DMS53 (cell line): ENCODE data around the gene MAB21L3.
A peak's percentile ranks its signal among the peaks of the same experiment; 100 is the strongest.
"Not testable (repeated sequence)": the region's sequence is repeated elsewhere in the genome, so short reads cannot be mapped to it uniquely, and the experiment has no call there.

Experiments
- DNase-seq: peaks from one replicate; lab custom pipeline; 2025; lab: John Stamatoyannopoulos, UW

MAB21L3 gene

DNA sequence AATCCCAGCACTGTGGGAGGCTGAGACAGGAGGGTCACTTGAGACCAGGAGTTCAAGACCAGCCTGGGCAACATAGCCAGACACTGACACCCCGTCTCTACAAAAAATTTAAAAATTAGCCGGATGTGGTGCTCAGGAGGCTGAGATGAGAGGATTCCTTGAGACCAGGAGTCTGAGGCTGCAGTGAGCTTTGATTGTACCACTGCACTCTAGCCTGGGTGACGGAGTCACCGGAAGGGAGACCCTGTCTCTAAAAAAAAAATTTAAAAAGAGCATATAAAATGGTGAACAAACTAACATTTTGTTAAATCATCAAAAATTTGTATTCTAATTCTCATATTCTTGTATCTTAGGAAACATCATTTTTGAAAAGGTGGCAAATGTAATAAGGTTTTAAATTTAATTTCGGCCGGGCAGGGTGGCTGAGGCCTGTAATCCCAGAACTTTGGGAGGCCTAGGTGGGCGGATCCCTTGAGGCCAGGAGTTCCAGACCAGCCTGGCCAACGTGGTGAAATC, 27.1 kb downstream of the MAB21L3 start:
- no peak for DNase-seq

GRCh38 chr1:116139592-116140134, 28.5 kb downstream of the MAB21L3 start:
- no peak for DNase-seq

- no peak for DNase-seq
These were observed 33.0 kb downstream of the MAB21L3 start for GRCh38 chr1:116144151-116144550.

GRCh38 chr1:116146447-116147113, 35.4 kb downstream of the MAB21L3 start:
- not testable (repeated sequence) for DNase-seq

DNA sequence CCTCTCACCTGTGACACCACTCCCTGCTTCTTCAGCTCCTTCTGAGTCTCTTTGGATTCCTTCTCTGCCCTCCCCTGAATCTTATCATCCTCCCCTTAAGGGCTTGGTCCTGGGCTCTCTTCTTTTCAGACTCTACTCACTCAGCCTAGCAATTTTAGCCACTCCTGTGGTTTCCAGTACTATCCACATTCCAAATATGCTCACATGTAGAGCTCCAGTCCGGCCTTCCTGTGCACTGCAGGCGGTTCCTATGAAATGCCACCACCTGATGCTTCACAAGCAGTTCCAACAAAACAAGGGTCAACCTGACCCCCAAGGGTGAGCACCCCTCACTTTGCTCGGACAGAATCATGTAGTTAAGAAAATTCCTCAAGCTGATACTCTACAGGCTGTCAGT, 35.9 kb downstream of the MAB21L3 start:
- DNase-seq: no peak

DNA sequence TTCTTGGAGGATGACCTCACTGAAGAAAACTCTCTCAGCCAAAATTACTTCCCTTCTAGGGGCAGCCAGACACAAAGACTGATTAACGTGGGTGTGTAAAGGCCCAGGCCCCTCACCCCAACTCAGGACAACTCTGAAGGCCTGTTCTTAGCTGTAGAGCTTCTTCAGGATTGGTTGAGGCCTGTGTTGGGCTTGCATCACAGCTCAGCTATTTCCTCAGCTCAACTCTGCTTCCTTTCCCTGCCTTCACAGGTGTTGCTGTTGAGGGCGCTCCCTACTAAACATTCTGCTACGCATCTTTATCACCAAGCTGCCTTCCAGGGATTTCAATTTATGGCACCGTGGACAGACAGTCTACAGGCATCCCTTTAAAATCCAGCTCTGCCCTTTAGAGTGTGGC, 36.8 kb downstream of the MAB21L3 start:
- DNase-seq: no peak

DNA sequence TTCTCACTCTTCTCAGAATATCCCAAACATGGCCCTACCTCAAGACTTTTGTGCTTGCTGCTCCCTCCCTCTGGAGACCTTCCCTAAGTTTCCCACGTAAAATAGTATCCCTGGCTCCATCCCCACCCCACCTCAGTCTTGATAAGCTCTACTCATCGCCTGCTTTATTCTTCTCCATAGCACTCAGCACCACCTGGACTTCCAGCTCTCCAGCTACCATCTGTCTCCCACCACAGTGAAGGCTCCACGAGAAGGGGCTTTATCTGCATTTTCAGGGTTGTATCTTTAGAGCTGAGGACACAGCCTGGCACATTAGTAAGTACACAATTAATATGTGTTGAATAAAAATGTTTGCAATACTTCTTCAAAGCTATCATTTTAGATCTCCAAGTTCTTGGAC, 37.8 kb downstream of the MAB21L3 start:
- no peak for DNase-seq

DNA sequence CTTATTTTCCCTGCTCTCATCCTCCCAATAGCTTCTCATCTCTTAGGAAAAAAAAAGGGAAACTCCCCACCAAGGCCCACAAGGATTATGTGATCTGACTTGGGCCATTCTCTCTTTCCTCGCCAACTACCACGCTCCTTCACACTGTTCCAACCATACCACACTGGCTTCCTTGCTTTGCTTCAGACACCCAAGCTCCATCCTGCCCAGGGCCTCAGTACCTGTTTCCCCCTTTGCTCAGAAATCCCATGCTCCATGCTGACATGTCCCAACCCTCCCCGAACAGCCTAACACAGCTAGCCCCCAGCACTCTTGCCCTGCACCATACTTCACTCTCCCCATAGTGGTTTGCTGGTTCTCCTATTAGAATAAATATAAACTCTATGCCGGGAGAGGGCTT, 39.2 kb downstream of the MAB21L3 start:
- DNase-seq: no peak

DNA sequence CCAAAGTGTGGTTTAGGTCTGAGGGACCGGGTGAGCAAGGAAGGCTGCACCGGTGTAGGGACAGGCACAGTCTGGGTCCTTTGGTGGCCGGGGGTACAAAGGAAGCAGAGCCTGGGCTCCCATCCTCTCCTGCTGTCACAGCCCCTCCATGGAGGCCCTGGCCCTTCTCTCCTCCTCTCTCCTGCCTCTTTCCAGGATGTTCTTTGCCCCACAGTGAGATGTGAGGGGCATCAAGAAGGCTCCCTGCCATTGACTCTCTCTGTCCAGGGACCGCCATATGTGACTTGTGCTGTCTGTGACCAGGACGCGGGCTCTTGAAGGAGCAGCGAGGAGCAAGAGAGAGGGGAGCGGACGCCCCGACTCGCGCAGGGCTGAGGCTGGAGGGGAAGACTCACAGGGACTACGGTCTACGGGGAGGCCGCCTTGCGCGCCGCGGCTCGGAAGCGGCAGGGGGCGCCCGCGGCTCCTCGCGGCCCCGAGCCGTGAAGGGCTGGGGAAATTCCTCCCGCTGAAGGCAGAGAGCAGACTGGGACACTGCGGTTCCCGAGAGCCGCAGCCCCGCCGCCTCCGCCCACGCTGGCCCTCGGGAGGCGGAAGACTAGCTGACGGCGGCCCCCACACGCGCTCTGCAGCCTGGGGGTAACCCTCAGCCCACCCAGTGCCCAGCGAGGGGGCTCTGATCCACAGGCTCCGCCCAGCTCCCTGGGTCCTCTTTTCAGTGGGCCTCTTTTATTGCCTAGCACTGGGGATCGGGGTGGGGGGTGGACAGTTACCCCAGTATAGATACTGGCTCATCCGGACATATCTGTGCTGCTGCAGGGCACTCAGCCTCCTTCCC, 40.8 kb downstream of the MAB21L3 start:
- DNase-seq: peak; percentile 72

- no peak for DNase-seq
These were observed 41.4 kb downstream of the MAB21L3 start for GRCh38 chr1:116152577-116152943.

DNA sequence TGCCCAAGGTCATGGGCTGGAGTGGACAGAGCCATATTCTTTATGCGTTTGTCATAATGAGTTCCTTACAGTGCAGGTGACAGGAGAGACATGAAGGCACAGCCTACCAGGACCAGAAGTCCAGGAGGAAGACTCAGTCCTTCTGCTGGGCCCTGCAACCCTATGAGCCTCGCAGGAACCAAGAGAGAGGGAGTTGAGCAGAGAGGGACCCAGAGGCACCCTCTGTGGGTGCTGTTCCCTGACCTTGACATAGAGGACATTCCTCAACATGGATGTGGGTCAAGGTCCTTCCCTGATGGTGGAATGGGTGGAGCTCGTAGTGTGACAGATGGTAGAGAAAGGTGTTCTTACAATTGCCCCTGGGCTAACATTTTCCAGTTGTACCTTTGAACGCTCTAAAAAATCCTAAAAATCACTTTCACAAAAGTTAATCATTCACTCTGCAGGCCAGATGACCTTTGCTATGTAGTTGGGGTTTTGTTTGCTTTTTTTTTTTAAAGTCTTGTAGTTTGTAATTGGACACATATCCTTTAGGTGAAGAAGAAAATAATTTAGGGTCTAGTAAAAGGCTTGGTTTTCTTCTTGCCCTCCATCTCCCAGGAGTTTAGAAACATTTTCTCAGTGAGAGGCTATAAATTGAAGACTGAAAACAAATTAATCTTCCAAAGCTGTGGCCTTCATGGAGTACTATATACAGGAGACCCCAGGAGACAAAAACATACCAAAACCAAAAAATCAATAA, 41.9 kb downstream of the MAB21L3 start:
- DNase-seq: no peak

- no peak for DNase-seq
These were observed 42.5 kb downstream of the MAB21L3 start for GRCh38 chr1:116153692-116154031.

DNA sequence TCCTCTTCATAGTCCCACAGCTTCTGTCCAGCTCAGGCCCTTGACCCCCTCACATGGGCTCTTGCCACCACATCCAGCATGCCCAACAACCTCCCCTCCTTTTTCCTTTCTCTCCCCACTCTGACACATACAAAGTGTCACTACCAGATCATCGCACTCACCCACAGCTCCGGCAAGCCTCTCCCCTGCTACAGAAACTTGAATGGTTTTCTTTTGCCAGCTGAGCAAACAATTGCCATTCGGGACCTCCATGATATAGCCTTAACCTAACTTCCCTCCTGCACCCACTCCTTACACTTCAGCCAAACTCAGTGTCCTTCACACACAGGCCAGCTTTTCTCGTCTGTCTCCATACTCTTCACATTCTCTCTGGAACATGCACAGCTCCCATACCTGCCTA, 43.3 kb downstream of the MAB21L3 start:
- no peak for DNase-seq

GRCh38 chr1:116157096-116157495, 45.9 kb downstream of the MAB21L3 start:
- DNase-seq: no peak

GRCh38 chr1:116159177-116159576, 48.0 kb downstream of the MAB21L3 start:
- no peak for DNase-seq

- no peak for DNase-seq
These were observed 48.4 kb downstream of the MAB21L3 start for GRCh38 chr1:116159611-116160010.

GRCh38 chr1:116161390-116161789, 50.2 kb downstream of the MAB21L3 start:
- no peak for DNase-seq

DNA sequence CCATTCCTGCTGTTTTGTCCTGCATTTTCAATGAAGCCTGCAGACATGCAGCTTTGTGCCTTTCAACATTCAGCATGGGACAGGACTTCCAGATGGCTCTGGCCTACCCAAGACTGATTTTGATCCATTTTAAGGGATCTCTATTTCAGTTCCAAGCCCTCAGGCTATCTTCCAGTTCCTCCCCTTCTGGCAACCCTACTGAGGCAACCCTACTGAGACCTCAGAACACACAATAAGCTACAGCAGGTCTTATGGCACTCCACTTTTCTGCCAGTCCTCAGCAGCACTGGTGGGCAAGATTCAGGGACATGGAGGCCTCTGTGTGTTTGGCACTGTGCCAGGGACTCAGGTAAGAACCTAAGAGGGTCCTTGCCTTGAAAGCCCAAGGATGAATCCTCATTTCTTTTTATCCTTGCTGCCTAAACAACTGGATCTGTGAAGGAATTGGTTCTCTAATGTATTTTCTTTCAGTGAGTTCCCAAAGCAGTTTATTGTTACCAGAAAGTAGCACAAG, 50.7 kb downstream of the MAB21L3 start:
- no peak for DNase-seq

GRCh38 chr1:116163533-116163932, 52.3 kb downstream of the MAB21L3 start:
- DNase-seq: no peak

GRCh38 chr1:116164150-116164549, 53.0 kb downstream of the MAB21L3 start:
- DNase-seq: peak; percentile 6

GRCh38 chr1:116164604-116165368, 53.6 kb downstream of the MAB21L3 start:
- no peak for DNase-seq

- DNase-seq: no peak
These were observed 54.4 kb downstream of the MAB21L3 start for GRCh38 chr1:116165572-116165971.
